ENCODE measurements around the gene COPS2.
"Not testable (repeated sequence)": the region's sequence is repeated elsewhere in the genome, so short reads cannot be mapped to it uniquely, and the experiment has no call there.

Gene COPS2

DNA sequence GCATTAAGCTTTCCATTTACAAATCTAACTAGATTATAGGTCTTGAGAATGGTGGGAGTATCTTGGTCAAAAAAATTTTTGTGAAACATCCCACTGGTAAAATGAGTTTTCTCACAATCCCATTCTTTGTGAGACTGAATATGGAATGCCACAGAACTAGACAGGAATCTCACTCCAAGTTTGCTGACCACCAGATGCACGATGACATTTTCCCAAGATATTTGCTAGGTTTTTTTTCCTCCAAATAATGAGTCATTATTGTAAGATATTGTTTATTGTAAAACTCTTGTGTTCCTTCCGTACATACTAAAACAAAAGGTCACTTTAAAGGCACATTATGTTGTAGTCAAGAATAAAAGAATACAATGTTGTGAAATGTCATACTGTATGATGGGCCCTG lies 53.9 kb downstream of the COPS2 start:
- no peak for FAIRE-seq

DNA sequence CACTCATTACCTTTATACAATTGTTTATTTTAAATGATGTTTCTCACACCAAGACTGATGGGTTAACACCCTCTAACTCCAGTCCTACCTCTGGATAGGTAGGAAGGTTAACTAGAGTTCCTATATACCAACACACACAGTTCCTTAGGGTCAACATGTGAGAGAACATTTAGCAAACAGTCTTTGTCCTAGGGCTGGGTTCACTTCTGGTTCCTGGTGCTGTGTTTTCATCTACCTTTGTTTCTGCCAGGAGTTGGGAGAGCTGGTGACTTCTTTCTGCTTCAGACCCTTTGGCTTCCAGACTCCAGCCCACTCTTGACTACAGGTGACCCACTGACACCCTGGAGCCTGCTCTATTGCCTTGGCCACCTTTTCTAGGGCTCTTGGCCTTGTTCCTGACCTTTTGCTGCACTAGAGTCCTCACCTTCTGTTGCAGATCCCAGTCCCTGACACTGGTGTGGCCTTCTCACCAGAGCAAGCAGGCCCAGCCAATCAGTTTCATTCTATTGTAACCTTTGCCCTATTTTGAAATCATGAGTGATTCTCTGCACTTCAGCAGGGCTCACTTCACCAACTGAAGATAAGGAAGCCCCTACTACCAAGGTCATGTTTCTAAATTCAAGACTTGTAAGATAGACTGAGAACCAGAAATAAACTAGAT lies 59.2 kb downstream of the COPS2 start:
- no peak for FAIRE-seq

GRCh38 chr15:49094923-49095322 lies 60.5 kb downstream of the COPS2 start:
- FAIRE-seq, result no peak

DNA sequence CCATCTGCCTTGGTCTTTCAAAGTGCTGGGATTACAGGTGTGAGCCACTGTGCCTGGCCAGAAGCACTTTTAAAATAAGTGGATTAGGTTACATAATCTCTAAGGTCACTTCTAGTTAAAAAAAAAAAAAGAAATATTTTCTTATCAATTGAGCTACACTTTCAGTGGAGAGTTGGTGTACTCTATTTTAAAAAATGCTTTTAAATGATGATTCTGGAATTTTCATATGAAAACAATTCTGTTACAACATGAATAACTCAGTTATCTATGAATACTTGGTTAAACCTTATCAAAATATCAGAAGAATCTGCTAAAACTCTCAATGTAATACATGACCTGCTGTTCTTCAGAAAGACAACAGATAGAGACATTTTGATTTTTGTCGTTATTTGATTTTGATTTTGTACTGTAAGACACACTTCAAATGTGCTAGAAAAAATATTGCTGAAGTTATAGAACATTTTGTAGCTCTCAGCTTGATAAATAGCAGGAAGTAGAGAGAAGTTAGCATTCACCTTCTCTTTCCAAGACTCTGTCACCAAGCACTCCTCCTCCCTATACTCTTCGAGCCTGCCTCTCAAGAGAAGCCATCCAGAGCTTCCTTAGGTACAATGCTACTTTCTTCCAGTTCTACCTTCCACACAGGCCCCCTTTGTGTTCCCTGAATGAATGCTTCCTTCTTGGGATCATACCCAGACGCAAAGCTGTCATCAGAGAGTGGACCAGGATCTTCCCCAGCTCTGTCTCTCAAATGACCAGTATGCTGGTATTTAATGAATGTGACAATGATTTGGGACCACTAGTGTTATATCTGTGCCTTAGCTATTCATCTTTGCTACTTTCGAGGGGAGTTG lies 61.9 kb downstream of the COPS2 start:
- FAIRE-seq, result no peak

- no peak for FAIRE-seq
Observed at GRCh38 chr15:49088996-49089395, 66.4 kb downstream of the COPS2 start.

DNA sequence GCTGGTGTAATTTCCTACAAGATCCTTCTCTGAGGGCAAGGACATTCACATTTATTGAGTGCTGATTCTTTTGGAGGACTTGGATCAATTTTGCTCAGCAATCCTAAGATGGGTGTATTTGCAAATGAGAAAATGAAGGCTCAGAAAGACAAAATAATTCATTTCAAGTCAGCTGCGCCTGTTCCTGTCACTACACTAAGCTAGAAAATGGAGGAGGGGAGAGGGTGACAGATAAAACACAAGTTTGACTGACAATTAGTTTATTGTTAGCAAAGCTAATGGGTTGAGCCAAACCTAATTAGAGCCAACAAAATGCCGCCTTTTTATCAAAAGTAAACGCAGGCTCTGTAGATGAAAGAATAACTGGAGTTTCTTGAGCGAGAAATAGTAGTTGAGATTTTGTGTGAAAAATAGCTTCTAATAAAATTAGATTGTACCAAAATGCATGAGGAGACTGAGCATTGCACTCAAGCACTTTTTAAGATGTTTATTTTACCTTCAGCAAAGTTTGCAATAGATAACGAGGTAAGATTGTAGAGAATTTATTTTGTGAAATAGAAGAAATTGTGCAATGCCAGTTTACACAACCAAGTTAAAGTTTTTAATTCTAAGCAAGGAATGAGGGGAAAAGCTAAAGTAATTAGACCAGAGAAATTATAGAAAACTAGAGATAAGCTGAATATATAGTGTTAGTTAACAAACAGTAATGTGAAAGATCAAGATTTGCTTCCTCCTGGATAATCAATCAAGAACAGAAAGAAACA lies 69.5 kb downstream of the COPS2 start:
- no peak for FAIRE-seq

- FAIRE-seq, result no peak
Observed at GRCh38 chr15:49084285-49084570, 71.2 kb downstream of the COPS2 start.

- FAIRE-seq, result no peak
Observed at GRCh38 chr15:49083401-49084284, 71.8 kb downstream of the COPS2 start.

- FAIRE-seq, result no peak
Observed at GRCh38 chr15:49082960-49083359, 72.4 kb downstream of the COPS2 start.

DNA sequence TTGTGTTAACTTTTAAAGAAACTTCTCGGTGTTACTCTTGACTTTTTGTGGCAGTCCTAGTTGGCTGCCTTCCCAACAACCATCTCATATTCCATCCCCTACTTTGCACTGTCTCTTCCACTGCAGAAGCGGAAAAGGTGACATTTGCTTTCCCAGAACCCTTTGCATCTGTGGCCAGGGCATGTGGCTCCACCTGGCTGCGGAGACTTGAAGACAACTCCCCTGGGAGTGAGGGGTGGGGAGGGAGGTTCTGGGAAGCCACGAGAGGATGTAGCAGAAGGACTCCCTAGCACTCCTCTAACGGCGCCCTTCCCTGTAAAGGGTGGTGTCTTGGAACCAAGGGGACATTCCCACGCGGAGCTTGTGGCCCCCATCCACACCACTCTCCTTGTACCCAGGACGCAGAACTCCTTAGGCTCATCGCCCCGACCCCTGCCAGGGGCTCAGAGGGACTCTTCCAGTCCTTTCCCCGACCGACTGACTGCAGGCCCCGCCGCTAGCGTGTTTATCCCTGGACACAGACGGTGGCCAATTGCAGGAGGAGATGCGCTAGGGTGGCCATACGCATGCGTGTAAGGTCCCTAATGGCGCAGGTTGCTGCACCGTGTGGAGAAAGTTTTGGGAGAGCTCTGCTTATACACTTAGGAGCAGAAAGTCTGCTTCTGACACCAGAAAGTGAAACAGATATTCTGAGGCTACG lies 75.9 kb downstream of the COPS2 start:
- no peak for FAIRE-seq

DNA sequence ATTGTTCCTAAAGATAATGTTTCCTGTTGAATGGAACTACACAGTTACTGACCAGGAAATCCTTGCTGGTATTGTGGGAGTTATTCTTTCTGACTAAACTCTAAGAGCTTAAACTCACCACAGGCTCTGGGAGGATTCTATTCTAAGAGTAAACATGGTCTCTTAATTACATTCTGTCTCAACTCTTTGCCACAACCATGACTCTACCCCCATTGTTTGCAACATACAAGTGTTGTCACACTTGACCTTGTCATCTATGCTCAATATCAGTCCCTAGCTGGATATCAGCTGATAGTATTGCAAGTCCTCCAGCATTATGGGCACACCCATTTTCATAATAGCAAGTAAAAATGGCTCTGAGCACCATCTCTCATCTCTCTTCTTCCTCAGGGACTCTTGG lies 79.5 kb downstream of the COPS2 start:
- FAIRE-seq, result no peak

- FAIRE-seq, result not testable (repeated sequence)
Observed at GRCh38 chr15:49074589-49075287, 80.7 kb downstream of the COPS2 start.

Measured in A204.1 (cell line).